MM.1S (cell line): ENCODE results near the gene OAS1.

ENCODE experiments used
- EZH2 ChIP-seq: fragments of 300-600 bp; sonication (generic); optimal IDR thresholded peaks from 2 replicates; pipeline ENCODE3; 2017; ENCODE audit warnings: low read depth, mild to moderate bottlenecking, antibody characterized with exemption, low read length, mixed read lengths
- EZH2phosphoT487 ChIP-seq: fragments of 300-600 bp; sonication (generic); IDR thresholded peaks from 2 replicates; pipeline ENCODE4 v1.6.1; 2018; ENCODE audit warnings: antibody characterized with exemption, low read length
- TF ChIP-seq, protein P1 (sequence below): fragments of 300-600 bp; sonication (generic); IDR thresholded peaks from 2 replicates; pipeline ENCODE4 v1.5.1; 2016; ENCODE audit warnings: antibody characterized with exemption, low read length, mixed read lengths

DNA sequence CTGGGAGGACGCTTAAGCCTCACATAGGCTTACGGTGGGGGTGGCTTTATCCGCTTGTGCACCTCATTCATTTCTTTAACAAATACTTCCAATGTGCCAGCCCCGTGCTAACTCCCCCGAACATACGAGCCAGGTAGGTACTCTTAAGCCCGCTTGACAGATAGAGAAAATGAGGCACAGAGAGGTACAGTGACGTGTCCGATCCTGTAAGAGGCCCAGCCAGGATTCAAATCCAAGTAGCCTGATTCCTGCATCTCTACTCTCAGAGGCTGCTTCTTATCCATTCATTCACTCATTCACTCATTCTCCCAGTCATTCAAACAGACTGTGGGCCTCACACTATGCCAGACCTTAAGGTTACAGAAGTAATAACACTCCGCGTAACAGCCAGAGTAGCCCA lies 32.0 kb downstream of the OAS1 start:
- TF ChIP-seq, protein P1, sequence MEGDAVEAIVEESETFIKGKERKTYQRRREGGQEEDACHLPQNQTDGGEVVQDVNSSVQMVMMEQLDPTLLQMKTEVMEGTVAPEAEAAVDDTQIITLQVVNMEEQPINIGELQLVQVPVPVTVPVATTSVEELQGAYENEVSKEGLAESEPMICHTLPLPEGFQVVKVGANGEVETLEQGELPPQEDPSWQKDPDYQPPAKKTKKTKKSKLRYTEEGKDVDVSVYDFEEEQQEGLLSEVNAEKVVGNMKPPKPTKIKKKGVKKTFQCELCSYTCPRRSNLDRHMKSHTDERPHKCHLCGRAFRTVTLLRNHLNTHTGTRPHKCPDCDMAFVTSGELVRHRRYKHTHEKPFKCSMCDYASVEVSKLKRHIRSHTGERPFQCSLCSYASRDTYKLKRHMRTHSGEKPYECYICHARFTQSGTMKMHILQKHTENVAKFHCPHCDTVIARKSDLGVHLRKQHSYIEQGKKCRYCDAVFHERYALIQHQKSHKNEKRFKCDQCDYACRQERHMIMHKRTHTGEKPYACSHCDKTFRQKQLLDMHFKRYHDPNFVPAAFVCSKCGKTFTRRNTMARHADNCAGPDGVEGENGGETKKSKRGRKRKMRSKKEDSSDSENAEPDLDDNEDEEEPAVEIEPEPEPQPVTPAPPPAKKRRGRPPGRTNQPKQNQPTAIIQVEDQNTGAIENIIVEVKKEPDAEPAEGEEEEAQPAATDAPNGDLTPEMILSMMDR, result no peak
- no peak for TF ChIP-seq EZH2phosphoT487
- TF ChIP-seq EZH2, result no peak
